ENCODE results near the gene RND3. TPM values are rescaled to one million over a fixed set of nuclear protein-coding genes. Genes with fewer than 3 reads are reported as not detected.
A peak's percentile ranks its signal among the peaks of the same experiment; 100 is the strongest.

Gene RND3
- total and polyA plus RNA-seq, 9 donors: 2.5 to 23.0 (median 11.4) TPM

DNA sequence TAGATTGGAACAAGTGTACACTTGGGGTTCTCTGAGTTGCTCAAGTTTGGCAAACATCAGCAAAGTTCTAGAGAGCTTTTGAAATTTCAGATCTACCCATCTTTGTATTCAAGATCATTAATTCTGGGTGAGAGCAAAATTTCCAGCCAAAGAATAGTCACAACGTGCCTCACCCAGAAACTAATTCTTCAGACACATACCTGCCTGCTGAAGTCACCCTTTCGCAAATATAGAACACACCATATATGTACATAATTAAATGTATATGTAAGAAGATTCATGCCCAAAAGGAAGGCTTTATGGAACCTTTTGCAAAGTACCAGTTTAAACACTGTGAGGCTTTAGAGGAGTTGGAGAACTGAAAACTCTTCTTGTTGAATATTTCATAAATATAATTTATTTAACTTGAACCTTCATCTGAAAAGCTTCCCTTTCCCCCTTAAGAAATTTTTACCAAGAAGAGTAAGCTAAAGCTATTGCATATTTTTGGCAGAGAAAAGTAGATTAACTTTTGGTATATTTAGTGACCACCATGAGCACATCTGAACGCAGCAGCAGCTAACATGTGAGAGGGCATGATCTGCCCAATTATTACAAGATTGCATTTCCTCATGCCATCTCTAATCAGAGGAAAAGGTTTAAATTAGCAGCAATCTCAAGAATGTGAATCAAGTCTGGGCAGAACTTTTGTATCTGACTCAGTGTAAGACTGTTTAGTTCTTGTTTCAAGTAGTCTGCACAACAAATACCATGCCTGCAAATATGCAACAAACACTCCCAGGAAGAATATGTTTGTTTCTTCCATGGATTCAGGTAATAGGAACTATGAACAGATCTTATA is 8.2 kb downstream of the RND3 start:
- H3K27ac ChIP-seq: no peak overlapping the region
- WGBS, 3 donors: 73 to 83% (median 77%) methylated on average over 3 of the region's 3 CpGs
- intact Hi-C loops (cut with DNase I): no loop called here
- H3K36me3 ChIP-seq: no peaks in the 10 kb centered on the region
- no peaks in the 10 kb centered on the region for H3K4me1 ChIP-seq (ENCODE audit: insufficient read depth)
- DNase-seq: no peak
- TF ChIP-seq POLR2A (IDR thresholded peaks at IDR 0.05): no peak
- no peaks in the 10 kb centered on the region for H3K27me3 ChIP-seq
- no peak overlapping the region for H3K4me3 ChIP-seq
- H3K9me3 ChIP-seq: no peaks in the 10 kb centered on the region

- 36 to 46% (median 45%) methylated on average over 6 of the region's 6 CpGs for WGBS, 3 donors
- H3K4me3 ChIP-seq: no peak overlapping the region
- H3K36me3 ChIP-seq: no peaks in the 10 kb centered on the region
- H3K27me3 ChIP-seq: no peaks in the 10 kb centered on the region
- DNase-seq: no peak
- no peaks in the 10 kb centered on the region for H3K9me3 ChIP-seq
- no peaks in the 10 kb centered on the region for H3K4me1 ChIP-seq (ENCODE audit: insufficient read depth)
- intact Hi-C loops (cut with DNase I): no loop called here
- TF ChIP-seq, protein P1, sequence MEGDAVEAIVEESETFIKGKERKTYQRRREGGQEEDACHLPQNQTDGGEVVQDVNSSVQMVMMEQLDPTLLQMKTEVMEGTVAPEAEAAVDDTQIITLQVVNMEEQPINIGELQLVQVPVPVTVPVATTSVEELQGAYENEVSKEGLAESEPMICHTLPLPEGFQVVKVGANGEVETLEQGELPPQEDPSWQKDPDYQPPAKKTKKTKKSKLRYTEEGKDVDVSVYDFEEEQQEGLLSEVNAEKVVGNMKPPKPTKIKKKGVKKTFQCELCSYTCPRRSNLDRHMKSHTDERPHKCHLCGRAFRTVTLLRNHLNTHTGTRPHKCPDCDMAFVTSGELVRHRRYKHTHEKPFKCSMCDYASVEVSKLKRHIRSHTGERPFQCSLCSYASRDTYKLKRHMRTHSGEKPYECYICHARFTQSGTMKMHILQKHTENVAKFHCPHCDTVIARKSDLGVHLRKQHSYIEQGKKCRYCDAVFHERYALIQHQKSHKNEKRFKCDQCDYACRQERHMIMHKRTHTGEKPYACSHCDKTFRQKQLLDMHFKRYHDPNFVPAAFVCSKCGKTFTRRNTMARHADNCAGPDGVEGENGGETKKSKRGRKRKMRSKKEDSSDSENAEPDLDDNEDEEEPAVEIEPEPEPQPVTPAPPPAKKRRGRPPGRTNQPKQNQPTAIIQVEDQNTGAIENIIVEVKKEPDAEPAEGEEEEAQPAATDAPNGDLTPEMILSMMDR (IDR thresholded peaks at IDR 0.05): no peak
- TF ChIP-seq EP300 (IDR thresholded peaks at IDR 0.05) (no peak), POLR2A (IDR thresholded peaks at IDR 0.05) (no peak)
- no peak overlapping the region for H3K27ac ChIP-seq
Measured at GRCh38 chr2:150478200-150478974, 9.1 kb downstream of the RND3 start.

GRCh38 chr2:150477347-150477746 is 10.1 kb downstream of the RND3 start:
- TF ChIP-seq EP300 (IDR thresholded peaks at IDR 0.05): no peak
- TF ChIP-seq, protein P1 (IDR thresholded peaks at IDR 0.05): no peak
- Histone ChIP-seq H3K27ac (no peak overlapping the region), H3K36me3 (no peaks in the 10 kb centered on the region), H3K4me3 (no peak overlapping the region), H3K4me1 (ENCODE audit: insufficient read depth) (no peaks in the 10 kb centered on the region), H3K9me3 (no peaks in the 10 kb centered on the region), H3K27me3 (no peaks in the 10 kb centered on the region)
- intact Hi-C loops (cut with DNase I): no loop called here
- DNase-seq: peak in 1 of 5 donors; percentile 23
- WGBS, 3 donors: 71 to 94% (median 75%) methylated on average over 3 of the region's 3 CpGs

- 68 to 76% (median 73%) methylated on average over 7 of the region's 7 CpGs for WGBS, 3 donors
- Histone ChIP-seq H3K9me3 (no peaks in the 10 kb centered on the region), H3K4me3 (no peak overlapping the region), H3K36me3 (no peaks in the 10 kb centered on the region), H3K4me1 (ENCODE audit: insufficient read depth) (no peaks in the 10 kb centered on the region), H3K27ac (no peak overlapping the region), H3K27me3 (no peaks in the 10 kb centered on the region)
- intact Hi-C loops (cut with DNase I): no loop called here
- no peak for DNase-seq
- no peak for TF ChIP-seq EP300 (IDR thresholded peaks at IDR 0.05)
- TF ChIP-seq POLR2A (IDR thresholded peaks at IDR 0.05): no peak
- TF ChIP-seq, protein P1 (IDR thresholded peaks at IDR 0.05): no peak
Measured at GRCh38 chr2:150476809-150477302, 10.6 kb downstream of the RND3 start.

Data from ovary (tissue), 9 donors.